GM18868 (cell line): Measurements from ENCODE around the gene NCOR1.

Source experiments
- ATAC-seq: cut with Tn5 transposase; IDR thresholded peaks from one replicate; pipeline ENCODE4 v1.9.1; 2021; ENCODE audit warnings: mild to moderate bottlenecking, moderate library complexity; ENCODE audit not compliant: unreplicated experiment

The NCOR1 gene

DNA sequence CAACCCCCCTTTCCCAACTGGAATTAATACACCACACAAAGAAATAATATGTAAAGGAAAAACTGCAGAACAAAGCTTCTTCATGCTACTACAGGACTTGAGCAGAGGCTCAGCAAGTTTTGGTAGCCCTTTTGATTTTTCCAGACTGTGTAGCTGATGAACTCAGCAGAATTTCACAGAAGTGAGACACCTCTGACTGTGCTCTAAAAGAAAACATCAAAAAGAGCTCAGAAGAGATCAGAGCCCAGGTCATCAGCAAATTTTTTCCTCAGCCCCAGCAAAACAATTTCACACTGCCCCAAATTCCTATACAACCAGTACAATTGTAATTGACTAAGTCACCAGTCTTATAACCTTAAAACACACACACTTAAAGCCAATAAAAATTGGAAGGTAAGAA lies 177.7 kb downstream of the NCOR1 start:
- no peak for ATAC-seq

- no peak for ATAC-seq
Observed at GRCh38 chr17:16036261-16036660, 179.1 kb downstream of the NCOR1 start.

DNA sequence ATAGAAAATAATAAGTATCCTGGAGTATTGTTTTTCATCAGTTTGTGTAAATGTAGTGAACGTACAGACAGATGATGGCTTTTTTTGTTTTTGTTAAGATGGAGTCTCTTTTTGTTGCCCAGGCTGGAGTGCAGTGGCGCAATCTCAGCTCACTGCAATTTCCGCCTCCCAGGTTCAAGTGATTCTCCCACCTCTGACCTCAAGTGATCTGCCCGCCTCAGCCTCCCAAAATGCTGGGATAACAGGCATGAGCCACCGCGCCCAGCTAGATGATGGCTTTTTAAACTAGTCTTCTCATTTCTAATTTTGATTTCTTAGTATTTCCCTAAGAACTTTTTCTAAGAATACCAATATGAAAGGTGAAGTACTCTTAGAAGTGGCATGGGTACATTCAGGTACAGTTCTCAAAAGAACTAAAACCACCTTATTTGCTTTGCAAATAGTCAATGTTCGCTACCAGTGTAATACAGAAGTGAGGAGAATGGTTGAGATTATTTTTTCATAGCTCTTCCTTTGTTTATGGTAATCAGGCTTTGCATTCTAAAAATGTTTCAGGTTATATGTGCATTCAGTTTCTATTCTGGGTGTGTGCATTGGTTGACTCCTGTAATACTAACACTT lies 181.5 kb downstream of the NCOR1 start:
- ATAC-seq: no peak

DNA sequence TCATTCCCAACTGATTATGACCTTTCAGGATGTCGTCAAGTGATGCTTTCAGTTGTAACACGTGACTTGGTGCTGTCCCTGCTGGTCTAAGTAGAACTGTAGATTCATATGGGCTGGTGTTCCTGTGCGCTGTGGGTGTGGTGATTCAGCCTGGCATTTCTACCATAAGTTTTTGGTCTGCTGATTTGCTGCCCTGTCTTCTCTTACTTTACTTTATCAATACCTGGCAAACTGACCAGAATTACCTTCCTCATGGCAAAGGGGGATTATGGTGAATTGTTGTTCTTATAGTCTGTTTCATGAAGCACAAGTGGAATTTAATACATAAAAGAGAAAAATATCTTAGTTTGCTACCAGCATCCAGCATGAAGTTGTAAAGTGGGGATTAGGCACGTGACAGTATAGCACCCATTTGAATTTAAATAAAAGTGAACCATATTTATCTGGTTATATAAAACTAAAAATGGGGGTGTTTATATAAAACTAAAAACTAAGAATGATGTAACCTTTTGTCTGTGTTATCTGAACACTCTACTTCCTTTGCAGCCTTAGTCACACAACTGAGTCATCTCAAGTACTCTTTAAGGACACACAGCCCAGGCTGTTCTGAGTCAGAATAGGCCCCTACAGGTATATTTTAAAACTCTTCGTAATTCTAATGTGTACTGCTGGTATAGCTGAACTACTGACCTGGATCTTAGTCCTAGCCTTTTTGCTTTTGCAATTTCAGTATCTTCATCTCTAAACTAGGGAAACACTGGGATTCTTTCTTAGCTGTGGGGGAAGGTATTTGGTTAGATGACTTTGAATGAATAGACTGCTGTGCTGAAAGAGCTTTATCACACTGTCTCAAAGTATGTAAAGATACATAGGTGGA lies 187.4 kb downstream of the NCOR1 start:
- ATAC-seq: peak; percentile 99

DNA sequence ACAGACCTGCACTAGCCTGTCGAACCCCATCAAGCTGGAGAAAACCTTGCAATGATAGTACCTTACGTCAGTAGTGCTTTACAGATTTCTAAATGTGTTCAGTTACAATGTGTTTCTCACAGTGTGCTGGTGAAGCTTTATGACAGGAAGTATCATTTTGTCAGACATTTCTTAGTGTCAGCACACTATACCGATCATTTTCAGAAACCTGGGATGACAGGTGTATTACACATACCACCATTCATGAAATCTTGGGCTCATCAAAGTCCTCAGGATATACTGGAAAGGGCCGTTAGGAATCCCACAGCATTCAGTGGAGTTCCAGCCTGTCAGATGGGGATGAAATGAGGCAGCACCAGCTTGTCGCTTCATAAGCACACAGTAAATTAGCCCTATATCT lies 188.4 kb downstream of the NCOR1 start:
- ATAC-seq: no peak

- no peak for ATAC-seq
Observed at GRCh38 chr17:16025202-16025601, 190.1 kb downstream of the NCOR1 start.

DNA sequence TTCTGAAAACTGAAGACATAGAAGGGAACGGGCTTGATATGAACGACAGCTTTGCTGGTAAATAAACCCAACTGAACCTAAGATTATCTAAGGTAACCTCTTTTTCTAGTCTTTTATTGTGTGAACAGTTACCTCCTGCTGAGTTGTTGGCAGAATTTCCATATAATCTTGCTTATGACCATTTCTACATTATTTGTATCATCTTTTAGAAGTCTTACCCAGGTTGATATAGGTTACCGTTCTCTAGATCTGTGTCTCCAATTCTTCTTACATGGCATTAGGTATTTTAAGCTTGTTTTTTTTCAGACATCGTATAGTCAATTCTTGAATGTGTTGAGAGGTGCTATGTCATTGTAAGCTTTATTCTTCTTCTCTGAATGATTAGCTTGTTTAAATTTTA lies 191.5 kb downstream of the NCOR1 start:
- no peak for ATAC-seq

GRCh38 chr17:16019347-16019746 lies 196.0 kb downstream of the NCOR1 start:
- no peak for ATAC-seq

DNA sequence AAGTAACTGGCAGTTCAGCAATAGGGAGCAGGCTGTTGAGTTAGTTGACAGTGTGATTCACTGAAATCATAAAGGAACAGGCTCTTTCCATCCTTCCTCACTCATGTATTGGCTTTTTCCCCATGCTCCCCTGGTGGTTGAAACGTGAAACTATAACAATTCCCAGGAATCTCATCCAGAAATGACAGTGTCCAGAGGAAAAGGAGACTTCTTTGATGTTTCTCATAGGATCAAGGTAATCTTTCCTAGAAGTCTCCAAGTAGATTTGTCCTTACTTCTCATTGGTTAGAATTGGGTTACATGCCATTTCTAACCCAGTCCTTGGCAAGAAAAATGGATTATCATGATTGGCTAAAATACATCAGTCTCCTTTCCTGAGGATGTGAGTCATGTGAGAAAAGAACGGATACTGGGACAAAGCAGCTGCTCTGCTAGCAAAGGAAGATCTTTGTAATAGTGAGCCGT lies 201.4 kb downstream of the NCOR1 start:
- ATAC-seq: no peak

GRCh38 chr17:16007439-16007838 lies 207.9 kb downstream of the NCOR1 start:
- no peak for ATAC-seq

GRCh38 chr17:16005636-16006035 lies 209.7 kb downstream of the NCOR1 start:
- ATAC-seq: no peak

GRCh38 chr17:16003841-16004240 lies 211.5 kb downstream of the NCOR1 start:
- ATAC-seq: no peak

DNA sequence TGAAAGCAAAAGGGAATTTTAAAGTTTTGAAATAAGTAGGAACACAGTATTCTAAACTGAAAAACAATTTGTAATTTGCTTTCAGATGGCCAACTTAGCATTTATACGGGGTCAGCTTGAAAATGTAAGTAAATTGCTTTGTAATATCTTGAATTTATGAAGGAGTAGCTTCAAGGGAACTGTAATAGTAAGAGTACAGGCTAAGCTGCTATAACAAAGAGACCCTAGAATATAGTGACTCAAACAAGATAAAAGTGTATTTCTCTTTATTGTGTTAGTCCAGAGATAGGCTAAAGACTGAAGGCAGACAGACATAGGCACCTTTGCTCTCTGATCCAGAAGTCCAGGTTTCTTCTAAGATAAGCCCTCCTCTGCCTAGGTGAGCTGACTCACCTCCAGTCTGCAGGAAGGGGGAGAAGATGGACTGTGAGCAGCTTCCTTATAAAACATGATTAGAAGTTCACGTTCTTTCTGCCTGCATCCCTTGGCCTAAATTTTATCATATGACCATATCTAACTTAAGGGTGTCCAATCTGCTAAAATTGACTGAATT lies 212.6 kb downstream of the NCOR1 start:
- ATAC-seq: no peak

- ATAC-seq: no peak
Observed at GRCh38 chr17:16001226-16001897, 214.0 kb downstream of the NCOR1 start.

DNA sequence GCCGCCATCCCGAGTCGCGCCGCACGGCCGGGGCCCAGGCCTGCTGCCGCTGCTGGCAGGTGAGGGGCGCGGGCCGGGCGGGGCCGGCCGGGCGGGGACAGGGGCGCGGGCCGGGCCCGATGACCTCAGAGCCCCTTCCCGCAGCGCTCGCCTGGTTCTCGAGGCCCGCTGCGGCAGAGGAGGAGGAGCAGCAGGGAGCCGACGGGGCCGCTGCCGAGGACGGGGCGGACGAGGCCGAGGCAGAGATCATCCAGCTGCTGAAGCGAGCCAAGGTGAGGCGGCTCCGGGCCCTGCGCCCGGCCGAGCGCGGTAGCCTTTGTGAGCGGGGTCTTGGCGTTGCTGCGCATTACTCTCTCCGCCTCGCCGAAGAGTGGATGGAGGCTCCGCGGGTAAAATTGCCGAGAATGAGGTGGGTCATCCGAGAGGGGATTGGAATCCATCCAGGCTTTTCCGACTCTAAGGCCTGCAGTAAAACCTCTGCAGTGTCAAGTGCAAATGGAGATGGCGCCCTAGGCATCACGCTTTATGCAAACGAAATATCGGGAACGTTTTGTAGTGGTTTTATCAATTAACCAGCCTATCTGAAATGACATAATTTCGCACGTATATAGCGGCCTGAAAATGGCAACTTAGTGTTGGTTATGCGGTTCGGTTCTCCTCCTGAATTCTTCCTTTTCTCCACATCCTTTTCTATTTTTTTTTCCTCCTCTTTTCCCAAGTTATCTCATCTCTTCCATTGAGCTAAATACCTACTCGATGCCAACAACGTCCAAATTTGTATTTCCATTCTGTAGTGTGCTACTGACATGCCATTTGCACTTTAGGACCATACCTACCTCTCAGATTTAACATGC lies 215.1 kb downstream of the NCOR1 start:
- peak; percentile 27 for ATAC-seq

DNA sequence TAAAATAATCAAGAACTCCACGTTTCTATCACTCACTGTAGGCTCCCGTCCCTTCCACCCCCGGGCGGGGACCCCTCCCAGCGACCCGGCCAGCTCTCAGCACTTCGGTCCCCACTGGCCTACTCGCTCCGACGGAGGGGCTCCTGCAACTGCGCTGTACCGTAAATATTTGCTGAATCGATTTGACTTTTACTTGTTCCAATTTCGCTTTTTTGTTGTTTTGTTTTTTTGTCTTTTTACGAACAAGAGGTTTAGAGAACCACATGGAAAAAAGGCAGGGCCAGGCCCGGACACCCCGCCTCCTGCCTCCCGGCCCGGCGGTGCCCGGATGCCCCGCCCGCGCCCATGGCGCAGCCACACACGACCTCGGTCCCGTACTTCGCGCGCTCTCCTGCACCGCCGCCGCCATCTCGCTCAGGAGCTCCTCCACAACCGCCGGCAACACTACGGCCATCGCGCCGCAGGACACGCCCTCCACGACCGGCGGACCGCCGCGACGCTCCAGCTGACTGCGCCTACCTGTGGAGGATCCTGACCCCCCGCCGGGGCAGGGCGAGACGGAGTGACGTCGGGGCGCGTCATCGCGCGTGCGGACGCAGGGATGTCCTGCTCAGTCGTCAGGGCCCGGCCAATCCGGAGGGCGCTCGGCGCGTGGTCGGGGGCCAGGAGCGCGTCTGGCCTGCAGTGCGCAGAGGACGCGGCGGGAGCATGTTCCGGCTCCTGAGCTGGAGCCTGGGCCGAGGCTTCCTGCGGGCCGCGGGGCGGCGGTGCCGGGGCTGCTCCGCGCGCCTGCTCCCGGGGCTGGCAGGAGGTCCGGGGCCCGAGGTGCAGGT lies 216.0 kb downstream of the NCOR1 start, which contains the start of the genes TTC19 and ZSWIM7:
TSS of gene TTC19 (plus strand) at position 684 of the 833 bp plus-strand sequence. CDS start at position 709, 25 bp downstream.
TSS of gene ZSWIM7 (minus strand) at position 564 of the 833 bp plus-strand sequence. CDS start at position 454, 110 bp downstream.
- ATAC-seq: peak; percentile 94

DNA sequence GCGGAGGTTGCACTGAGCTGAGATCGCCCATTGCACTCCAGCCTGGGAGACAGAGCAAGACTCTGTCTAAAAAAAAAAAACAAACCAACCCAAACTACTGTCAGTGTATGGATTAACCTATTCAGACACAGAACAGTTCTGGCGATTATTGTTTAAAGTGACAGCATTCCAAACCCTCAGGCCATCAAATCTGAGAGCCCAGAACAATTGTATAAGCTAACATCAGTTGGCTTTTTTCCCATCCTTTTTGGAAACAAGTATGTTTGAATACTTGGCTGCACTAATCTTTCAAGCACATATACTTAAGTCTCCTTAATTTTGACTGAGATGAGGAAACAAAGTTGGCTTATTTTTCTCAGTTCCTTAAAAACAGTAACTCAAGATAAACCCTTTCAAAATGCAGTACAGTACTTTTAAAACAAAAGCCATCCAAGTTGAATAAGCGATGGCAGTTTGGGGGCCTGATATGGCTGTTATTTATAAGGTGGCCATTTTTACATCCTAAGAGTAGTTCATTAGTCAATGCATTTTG lies 217.2 kb downstream of the NCOR1 start:
- ATAC-seq: no peak

- ATAC-seq: no peak
Observed at GRCh38 chr17:15996322-15996721, 219.0 kb downstream of the NCOR1 start.
